ENCODE results near the gene ZNF764.
"Not testable (repeated sequence)": the region's sequence is repeated elsewhere in the genome, so short reads cannot be mapped to it uniquely, and the experiment has no call there.

The ZNF764 gene

GRCh38 chr16:30533748-30534367 is 24.3 kb downstream of the ZNF764 start:
- in situ Hi-C loops (cut with HindIII; ENCODE audit: low pct_ligation_motif_present, low pct_unique_long_range_greater_than_20kb, low sequenced_read_pairs): no loop called here
- no peak for DNase-seq

DNA sequence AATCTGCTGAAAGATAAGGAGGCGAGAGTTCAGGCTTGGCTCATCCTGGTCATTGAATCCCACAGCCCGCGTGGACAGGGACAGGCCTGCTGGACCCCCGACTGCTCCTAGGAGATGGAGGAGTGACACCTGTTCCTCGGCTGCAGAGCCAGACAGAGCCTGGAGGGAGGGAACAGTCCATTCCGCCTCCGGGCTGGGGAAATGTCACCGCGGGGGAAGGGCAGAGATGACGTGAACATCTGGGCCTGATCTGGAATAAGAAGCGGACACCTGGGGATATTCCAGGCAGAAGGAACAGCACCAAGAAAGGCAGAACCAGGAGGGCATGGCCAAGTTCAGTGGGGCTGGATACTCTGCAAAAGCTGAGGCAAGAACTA is 25.0 kb downstream of the ZNF764 start:
- in situ Hi-C loops (cut with HindIII; ENCODE audit: low pct_ligation_motif_present, low pct_unique_long_range_greater_than_20kb, low sequenced_read_pairs): no loop called here
- no peak for DNase-seq

DNA sequence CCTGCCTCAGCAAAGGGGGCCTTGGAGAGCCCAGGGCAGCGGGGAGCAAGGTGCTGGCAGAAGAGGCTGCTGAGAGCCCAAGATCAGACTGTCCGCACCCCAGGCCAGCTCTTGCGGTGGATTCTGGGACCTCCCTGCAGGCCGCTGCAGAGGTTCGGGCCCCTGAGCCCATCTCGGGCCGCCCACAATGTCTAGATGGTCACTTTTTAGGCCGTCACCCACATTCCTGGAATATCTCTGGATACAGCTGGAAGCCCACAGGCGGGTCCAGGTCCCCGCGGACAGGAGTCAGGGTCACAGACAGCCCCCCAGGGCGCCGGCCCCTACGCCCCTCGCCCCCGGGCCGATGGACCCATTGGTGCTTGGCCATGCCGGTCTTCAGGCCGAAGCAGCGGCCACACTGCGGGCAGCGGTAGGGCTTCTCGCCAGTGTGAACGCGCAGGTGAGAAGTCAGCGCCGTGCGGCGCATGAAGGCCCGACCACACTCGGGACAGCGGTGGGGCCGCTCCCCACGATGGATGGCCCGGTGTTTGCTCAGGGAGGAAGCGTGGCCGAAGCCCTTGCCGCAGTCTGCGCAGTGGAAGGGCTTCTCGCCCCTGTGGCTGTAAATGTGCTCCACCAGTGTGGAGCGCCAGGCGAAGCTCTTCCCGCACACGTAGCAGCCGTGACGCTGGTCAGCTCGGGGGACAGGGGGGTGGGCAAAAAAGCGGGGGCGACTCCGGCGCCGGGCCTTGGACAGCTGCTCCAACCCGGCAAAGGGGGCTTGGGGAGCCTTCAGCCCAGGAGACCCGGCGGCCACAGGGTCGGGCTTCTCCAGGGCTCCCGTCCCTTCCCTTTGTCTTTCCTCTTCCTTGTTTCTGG is 25.7 kb downstream of the ZNF764 start:
- in situ Hi-C loops (cut with HindIII; ENCODE audit: low pct_ligation_motif_present, low pct_unique_long_range_greater_than_20kb, low sequenced_read_pairs): no loop called here
- DNase-seq: no peak

DNA sequence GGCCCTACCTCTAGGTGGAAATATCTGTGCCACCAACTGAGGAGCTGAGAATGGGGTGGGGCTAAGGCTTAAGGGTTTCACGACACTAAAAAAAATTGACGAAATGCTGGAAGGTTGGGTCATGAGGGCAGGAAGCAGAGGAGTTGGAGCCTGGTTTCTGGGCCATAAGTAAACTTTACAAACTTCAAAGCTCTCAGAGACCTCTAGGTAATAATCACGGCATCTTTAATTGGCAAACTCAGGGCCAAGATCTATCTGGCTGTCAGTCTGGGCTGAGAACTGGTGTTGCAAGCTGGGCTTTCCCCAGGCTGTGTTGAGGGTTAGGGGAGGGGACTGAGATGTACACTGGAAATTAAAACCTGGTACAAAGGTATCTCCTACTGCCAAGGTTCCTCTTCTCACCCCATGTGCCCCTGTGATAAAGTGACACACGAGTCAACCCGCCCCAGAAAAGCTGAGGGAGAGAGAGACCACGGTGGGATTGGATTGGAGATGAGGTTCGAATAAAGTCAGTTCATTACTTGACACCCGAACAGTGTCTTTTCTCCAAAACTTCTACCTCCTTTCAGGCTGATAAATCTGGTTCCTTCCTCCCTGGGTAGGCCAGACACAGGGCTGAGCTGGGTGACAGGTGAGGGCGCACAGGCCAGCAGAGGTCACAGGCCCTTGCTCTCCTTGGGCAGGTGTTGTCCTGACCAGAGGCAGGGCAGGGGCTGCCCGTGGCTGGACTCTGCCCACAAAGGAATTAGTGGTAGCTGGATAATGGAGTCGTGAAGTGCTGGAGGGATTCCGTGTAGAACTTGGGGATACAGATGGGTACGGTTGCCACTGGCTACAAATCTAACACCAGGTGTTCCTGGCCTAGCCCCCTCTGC is 27.8 kb downstream of the ZNF764 start:
- in situ Hi-C loops (cut with HindIII; ENCODE audit: low pct_ligation_motif_present, low pct_unique_long_range_greater_than_20kb, low sequenced_read_pairs): no loop called here
- no peak for DNase-seq

DNA sequence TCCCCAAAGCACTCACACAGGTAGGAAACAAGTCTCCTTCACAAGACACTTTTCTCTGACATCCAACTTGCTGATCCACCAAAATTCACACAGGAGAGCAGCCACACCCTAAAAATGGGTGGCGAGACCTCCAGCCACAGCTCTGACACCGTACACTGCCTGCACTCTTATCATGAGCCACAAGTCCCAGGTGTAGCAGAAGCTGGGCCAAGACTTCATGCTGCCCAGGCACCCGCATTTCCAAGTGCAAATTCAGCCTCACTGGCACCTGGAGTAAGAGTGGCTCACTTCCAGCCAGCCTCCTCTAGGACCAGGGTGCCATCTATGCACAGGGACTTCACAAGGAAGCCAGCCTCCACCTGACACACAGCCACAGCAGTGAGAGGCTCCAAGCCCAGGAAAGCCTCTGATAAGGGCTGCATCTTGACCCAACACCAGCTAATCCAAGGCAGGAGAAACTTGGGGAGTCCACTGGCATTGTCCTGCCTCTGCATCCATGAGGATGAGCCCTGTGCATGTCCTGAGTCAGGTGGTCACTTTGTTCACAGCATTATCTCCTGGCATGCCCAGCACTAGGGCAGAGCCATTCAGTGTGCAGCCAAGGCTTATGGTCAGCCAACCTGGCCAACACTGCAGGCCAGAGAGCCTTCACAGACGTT is 29.2 kb downstream of the ZNF764 start:
- in situ Hi-C loops (cut with HindIII; ENCODE audit: low pct_ligation_motif_present, low pct_unique_long_range_greater_than_20kb, low sequenced_read_pairs): no loop called here
- no peak for DNase-seq

DNA sequence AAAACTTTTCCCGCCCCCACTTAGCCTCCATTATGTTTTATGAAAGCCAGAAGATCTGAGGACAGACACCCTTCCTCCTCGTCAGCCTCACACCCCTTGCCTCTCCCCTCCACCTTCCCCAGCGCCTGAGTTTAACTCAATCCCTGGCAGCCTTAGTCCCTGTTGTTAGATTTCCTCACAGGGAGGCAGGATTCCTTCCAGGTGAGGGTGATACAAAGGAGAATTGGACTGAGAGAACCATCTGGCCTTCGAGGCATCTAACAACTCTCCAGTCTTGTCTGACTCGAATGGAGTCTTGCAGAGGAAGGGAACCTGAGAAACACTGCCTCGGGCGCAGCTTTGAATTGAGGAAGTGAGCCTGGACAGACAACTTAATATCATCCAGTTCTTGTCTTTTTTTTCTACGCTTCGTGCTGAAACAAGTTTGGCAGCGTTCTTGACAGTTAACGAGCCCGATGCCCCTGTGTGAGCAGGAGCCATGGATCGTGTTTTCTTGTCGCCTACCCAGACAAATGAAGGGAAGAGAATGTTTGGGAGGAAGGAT is 30.5 kb downstream of the ZNF764 start:
- in situ Hi-C loops (cut with HindIII; ENCODE audit: low pct_ligation_motif_present, low pct_unique_long_range_greater_than_20kb, low sequenced_read_pairs): no loop called here

DNA sequence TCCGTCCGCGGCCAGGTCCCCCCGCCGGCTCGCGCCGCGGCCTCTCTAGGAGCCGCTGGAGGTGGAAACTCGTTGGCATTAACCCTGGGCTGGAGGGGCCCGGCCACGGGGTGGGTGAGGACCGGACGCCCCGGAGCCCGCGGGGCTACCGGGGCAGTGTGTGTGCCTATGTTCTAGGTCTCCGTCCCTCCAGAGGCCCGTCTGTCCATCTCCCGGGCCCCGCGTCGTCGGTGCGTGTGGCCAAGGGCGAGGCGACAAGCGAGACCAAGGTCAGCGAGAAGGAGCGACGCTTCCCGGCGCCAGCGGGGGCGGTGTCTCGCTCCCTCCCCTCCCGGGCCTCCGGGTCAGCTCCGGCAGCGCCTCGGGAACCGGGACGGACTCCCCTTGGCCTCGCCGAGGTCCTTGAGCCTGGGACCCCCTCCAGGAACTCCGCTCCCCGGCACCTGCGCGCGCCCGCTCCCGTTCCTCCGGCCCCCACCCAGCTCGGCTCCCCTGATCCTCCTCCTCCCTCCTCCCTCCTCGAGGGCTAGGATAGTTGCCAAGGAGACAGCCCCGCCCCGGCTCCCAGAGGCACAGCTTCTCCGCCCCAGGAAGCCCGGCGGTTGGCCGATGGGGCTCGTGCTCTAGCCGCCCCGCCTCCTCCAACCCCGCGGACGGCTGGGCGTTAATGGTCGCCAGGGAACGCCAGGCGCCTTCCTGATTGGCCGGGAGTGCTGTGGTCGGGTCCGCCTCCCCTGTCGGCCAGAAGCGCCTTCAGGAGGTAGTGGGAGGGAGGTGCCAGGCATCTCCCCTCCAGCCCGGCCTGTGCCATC is 31.1 kb downstream of the ZNF764 start:
- peak; percentile 99 for DNase-seq
- in situ Hi-C loops (cut with HindIII; ENCODE audit: low pct_ligation_motif_present, low pct_unique_long_range_greater_than_20kb, low sequenced_read_pairs): no loop called here

More for the DNA sequence above, 30.5 kb downstream of the ZNF764 start:
- DNase-seq: no peak

- in situ Hi-C loops (cut with HindIII; ENCODE audit: low pct_ligation_motif_present, low pct_unique_long_range_greater_than_20kb, low sequenced_read_pairs): no loop called here
- DNase-seq: peak; percentile 61
Measured at GRCh38 chr16:30526137-30526822, 31.9 kb downstream of the ZNF764 start, which contains the start of gene ZNF768. ZNF768 (minus strand) TSS chr16:30526566; CDS start chr16:30526413, 153 bp downstream.

GRCh38 chr16:30525844-30526136 is 32.4 kb downstream of the ZNF764 start:
- peak; percentile 46 for DNase-seq
- in situ Hi-C loops (cut with HindIII; ENCODE audit: low pct_ligation_motif_present, low pct_unique_long_range_greater_than_20kb, low sequenced_read_pairs): no loop called here

GRCh38 chr16:30524575-30525568 is 33.3 kb downstream of the ZNF764 start:
- in situ Hi-C loops (cut with HindIII; ENCODE audit: low pct_ligation_motif_present, low pct_unique_long_range_greater_than_20kb, low sequenced_read_pairs): no loop called here
- no peak for DNase-seq

DNA sequence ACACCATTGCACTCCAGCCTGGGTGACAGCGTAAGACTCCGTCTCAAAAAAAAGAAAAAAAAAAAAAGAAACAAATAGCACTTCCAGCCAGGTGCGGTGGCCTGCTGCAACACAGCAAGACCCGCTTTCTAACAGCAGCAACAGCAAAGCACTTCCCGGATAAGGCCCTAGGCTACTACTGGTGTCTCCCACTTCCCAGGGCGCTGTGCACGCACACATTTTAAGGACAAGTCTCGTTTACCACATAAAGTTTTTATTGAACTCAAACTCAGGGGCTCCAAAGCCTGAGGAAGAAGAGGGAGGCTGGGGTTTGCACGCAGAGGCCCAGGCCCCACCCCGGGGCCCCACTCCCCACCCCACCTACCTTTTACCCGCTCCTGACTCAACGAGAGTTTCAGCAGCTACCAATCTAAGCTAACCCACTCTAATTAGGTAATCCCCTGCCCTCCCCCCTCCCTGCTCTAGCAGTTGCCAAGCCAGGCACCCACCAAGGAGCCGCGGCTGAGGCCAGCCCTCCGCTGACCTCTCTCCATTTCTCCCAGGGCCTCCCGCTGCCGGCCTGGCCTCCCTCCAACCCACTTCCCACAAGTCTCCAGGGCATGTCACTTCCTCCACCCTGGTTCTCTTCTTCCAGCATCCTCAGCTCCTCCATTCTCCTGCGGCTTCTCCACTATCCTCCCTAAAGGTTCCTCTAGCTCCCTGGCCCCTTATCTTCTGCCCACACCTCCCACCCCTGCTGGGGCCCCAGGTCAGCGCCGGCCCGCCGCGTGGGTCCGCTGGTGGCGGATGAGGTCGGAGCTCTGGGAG is 34.2 kb downstream of the ZNF764 start:
- no peak for DNase-seq
- in situ Hi-C loops (cut with HindIII; ENCODE audit: low pct_ligation_motif_present, low pct_unique_long_range_greater_than_20kb, low sequenced_read_pairs): no loop called here

- in situ Hi-C loops (cut with HindIII; ENCODE audit: low pct_ligation_motif_present, low pct_unique_long_range_greater_than_20kb, low sequenced_read_pairs); DNase-seq: not testable (repeated sequence)
Measured at GRCh38 chr16:30522702-30523463, 35.3 kb downstream of the ZNF764 start.

- in situ Hi-C loops (cut with HindIII; ENCODE audit: low pct_ligation_motif_present, low pct_unique_long_range_greater_than_20kb, low sequenced_read_pairs): no loop called here
- peak; percentile 90 for DNase-seq
Measured at GRCh38 chr16:30521873-30522641, 36.1 kb downstream of the ZNF764 start.

DNA sequence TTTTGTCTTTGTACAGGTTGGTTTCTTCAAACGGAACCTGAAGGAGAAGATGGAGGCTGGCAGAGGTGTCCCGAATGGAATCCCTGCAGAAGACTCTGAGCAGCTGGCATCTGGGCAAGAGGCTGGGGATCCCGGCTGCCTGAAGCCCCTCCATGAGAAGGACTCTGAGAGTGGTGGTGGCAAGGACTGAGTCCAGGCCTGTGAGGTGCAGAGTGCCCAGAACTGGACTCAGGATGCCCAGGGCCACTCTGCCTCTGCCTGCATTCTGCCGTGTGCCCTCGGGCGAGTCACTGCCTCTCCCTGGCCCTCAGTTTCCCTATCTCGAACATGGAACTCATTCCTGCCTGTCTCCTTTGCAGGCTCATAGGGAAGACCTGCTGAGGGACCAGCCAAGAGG is 36.7 kb downstream of the ZNF764 start:
- in situ Hi-C loops (cut with HindIII; ENCODE audit: low pct_ligation_motif_present, low pct_unique_long_range_greater_than_20kb, low sequenced_read_pairs): no loop called here
- no peak for DNase-seq
